SK-N-SH (cell line): ENCODE measurements around the gene S100A8.

Experiments
- ELF1 ChIP-seq: IDR thresholded peaks from 2 replicates; pipeline ENCODE4 v1.4.0; 2012
- EP300 ChIP-seq, 2 experiments: IDR thresholded peaks; 2 replicates each; pipeline versions ENCODE4 v1.4.0 to v1.6.1; 2012; ENCODE audit warnings: borderline replicate concordance in 1 of 2, low read depth in 1 of 2, low read length in 1 of 2
- EZH2phosphoT487 ChIP-seq: fragments of 200-600 bp; sonication (generic); IDR thresholded peaks from 2 replicates; pipeline ENCODE4 v1.6.1; 2017; ENCODE audit warnings: low read depth, mixed run types, mild to moderate bottlenecking, antibody characterized with exemption, moderate library complexity, borderline replicate concordance
- FOXM1 ChIP-seq: IDR thresholded peaks from 2 replicates; pipeline ENCODE4 v1.4.0; 2012; ENCODE audit warnings: low read depth, mild to moderate bottlenecking
- MXI1 ChIP-seq: IDR thresholded peaks from 2 replicates; pipeline ENCODE4 v1.6.1; 2012; ENCODE audit warnings: mild to moderate bottlenecking, low read depth, low read length, improper control_type of control experiment
- POLR2AphosphoS5 ChIP-seq: IDR thresholded peaks from 2 replicates; pipeline ENCODE4 v1.6.1; 2012; ENCODE audit warnings: low read depth, low read length
- RCOR1 ChIP-seq: fragments of 150-350 bp; IDR thresholded peaks from 2 replicates; pipeline ENCODE4 v1.6.1; 2017; ENCODE audit warnings: antibody characterized with exemption, low read length
- RFX5 ChIP-seq: IDR thresholded peaks from 2 replicates; pipeline ENCODE4 v1.6.1; 2012; ENCODE audit warnings: mild to moderate bottlenecking, improper control_type of control experiment, low read length
- SIN3A ChIP-seq: IDR thresholded peaks from 2 replicates; pipeline ENCODE4 v1.6.1; 2012; ENCODE audit warnings: low read depth, mild to moderate bottlenecking, low read length, moderate library complexity, borderline replicate concordance
- TEAD4 ChIP-seq: IDR thresholded peaks from 2 replicates; pipeline ENCODE4 v1.4.0; 2012; ENCODE audit warnings: mild to moderate bottlenecking, borderline replicate concordance; ENCODE audit not compliant: insufficient read depth
- TF ChIP-seq, protein P1 (sequence below): fragments of 200-600 bp; sonication (generic); IDR thresholded peaks from 2 replicates; pipeline ENCODE4 v1.6.1; 2017; ENCODE audit warnings: antibody characterized with exemption, mild to moderate bottlenecking, moderate library complexity
- TF ChIP-seq, protein P2 (sequence below): IDR thresholded peaks from 2 replicates; pipeline ENCODE4 v1.6.1; 2012; ENCODE audit warnings: mild to moderate bottlenecking, low read depth, low read length, moderate library complexity

DNA sequence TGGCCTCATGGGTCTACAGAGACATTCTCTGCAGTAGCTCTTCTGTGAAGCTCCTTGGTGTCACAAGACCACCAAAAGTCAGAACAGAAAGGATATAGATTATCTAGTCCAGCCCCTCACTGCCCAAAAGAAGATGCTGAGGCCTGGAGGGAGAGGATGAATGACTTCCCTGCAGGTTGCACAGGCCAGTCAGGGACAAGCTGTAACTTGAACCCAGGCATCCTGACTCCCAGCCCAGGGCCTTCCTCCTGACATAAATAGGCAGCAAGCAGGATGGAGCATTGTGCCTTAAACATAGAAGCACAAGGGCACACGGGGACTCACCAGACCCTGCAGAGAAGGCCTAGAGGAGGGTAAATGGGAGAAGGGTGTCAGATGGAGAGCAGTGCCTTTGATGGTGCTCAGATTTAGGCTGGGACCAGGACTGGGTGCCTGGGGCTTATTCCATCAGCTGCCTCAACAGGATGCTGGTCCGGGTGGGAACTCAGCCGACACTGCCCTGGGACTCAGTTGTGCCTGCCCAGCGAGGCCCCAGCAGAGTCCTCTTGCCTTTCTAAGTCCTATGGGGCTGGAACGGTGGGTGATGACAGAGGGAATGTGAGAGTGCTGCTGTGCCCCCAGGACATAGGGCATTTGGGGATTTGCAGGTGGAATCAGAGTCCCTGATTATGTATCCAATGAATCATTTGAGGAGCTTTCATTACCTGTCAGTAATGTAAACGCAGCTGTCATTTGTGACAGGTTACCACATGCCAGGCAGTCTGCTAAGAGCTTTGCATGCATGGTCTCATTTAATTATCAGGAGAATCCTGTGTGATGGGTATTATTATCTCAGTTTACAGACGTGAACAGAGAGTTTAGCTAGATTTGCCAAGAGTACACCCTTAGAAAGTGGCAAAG is 38.6 kb upstream of the S100A8 start:
- TF ChIP-seq, protein P1, sequence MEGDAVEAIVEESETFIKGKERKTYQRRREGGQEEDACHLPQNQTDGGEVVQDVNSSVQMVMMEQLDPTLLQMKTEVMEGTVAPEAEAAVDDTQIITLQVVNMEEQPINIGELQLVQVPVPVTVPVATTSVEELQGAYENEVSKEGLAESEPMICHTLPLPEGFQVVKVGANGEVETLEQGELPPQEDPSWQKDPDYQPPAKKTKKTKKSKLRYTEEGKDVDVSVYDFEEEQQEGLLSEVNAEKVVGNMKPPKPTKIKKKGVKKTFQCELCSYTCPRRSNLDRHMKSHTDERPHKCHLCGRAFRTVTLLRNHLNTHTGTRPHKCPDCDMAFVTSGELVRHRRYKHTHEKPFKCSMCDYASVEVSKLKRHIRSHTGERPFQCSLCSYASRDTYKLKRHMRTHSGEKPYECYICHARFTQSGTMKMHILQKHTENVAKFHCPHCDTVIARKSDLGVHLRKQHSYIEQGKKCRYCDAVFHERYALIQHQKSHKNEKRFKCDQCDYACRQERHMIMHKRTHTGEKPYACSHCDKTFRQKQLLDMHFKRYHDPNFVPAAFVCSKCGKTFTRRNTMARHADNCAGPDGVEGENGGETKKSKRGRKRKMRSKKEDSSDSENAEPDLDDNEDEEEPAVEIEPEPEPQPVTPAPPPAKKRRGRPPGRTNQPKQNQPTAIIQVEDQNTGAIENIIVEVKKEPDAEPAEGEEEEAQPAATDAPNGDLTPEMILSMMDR = no peak
- TF ChIP-seq POLR2AphosphoS5 = no peak
- no peak for TF ChIP-seq MXI1
- TF ChIP-seq RFX5 = no peak
- no peak for TF ChIP-seq EP300 (IDR thresholded peaks at IDR 0.05; ENCODE audit: borderline replicate concordance in 1 of 2, low read depth in 1 of 2, low read length in 1 of 2)
- no peak for TF ChIP-seq ELF1
- TF ChIP-seq EZH2phosphoT487 = no peak
- TF ChIP-seq SIN3A = no peak
- TF ChIP-seq TEAD4 = no peak
- TF ChIP-seq FOXM1 = no peak
- TF ChIP-seq, protein P2, sequence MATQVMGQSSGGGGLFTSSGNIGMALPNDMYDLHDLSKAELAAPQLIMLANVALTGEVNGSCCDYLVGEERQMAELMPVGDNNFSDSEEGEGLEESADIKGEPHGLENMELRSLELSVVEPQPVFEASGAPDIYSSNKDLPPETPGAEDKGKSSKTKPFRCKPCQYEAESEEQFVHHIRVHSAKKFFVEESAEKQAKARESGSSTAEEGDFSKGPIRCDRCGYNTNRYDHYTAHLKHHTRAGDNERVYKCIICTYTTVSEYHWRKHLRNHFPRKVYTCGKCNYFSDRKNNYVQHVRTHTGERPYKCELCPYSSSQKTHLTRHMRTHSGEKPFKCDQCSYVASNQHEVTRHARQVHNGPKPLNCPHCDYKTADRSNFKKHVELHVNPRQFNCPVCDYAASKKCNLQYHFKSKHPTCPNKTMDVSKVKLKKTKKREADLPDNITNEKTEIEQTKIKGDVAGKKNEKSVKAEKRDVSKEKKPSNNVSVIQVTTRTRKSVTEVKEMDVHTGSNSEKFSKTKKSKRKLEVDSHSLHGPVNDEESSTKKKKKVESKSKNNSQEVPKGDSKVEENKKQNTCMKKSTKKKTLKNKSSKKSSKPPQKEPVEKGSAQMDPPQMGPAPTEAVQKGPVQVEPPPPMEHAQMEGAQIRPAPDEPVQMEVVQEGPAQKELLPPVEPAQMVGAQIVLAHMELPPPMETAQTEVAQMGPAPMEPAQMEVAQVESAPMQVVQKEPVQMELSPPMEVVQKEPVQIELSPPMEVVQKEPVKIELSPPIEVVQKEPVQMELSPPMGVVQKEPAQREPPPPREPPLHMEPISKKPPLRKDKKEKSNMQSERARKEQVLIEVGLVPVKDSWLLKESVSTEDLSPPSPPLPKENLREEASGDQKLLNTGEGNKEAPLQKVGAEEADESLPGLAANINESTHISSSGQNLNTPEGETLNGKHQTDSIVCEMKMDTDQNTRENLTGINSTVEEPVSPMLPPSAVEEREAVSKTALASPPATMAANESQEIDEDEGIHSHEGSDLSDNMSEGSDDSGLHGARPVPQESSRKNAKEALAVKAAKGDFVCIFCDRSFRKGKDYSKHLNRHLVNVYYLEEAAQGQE = no peak
- no peak for TF ChIP-seq RCOR1
